Measurements from ENCODE around the gene EGFL7. TPM values are rescaled to one million over a fixed set of nuclear protein-coding genes. Genes with fewer than 3 reads are reported as not detected.

Gene EGFL7
- total and polyA plus RNA-seq, 10 of the 15 experiments (the other 5 are each of a cell fraction or from before 2014, with no cell fraction given) = 0.06 to 0.46 (median 0.19) TPM; not detected in 5

DNA sequence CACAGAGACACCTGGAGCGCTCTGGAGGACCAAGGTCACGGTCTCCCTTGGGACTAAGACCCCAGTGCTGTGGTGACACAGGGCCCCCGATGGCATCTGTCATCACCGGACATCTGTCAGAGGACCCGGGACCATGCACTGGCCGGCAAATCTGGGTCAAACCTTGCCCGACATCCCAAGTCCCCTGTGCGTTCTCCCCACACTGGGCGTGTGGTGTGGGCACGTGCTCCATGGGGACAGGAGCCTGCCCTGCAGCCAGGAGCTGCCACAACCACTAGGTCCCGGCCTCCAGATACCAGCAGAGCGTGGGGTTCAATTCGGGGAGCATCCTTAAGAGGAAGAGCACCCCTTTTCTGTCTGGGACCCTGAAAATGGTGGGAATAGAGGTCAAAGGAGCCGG is 21.0 kb downstream of the EGFL7 start (continued):
- TF ChIP-seq, protein P1, sequence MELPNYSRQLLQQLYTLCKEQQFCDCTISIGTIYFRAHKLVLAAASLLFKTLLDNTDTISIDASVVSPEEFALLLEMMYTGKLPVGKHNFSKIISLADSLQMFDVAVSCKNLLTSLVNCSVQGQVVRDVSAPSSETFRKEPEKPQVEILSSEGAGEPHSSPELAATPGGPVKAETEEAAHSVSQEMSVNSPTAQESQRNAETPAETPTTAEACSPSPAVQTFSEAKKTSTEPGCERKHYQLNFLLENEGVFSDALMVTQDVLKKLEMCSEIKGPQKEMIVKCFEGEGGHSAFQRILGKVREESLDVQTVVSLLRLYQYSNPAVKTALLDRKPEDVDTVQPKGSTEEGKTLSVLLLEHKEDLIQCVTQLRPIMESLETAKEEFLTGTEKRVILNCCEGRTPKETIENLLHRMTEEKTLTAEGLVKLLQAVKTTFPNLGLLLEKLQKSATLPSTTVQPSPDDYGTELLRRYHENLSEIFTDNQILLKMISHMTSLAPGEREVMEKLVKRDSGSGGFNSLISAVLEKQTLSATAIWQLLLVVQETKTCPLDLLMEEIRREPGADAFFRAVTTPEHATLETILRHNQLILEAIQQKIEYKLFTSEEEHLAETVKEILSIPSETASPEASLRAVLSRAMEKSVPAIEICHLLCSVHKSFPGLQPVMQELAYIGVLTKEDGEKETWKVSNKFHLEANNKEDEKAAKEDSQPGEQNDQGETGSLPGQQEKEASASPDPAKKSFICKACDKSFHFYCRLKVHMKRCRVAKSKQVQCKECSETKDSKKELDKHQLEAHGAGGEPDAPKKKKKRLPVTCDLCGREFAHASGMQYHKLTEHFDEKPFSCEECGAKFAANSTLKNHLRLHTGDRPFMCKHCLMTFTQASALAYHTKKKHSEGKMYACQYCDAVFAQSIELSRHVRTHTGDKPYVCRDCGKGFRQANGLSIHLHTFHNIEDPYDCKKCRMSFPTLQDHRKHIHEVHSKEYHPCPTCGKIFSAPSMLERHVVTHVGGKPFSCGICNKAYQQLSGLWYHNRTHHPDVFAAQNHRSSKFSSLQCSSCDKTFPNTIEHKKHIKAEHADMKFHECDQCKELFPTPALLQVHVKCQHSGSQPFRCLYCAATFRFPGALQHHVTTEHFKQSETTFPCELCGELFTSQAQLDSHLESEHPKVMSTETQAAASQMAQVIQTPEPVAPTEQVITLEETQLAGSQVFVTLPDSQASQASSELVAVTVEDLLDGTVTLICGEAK (IDR thresholded peaks at IDR 0.05; ENCODE audit: borderline replicate concordance) = no peak
- no peak for TF ChIP-seq CHD2 (IDR thresholded peaks at IDR 0.05; ENCODE audit: borderline replicate concordance, low read depth, low read length)
- no peak for TF ChIP-seq YBX1 (IDR thresholded peaks at IDR 0.05)

DNA sequence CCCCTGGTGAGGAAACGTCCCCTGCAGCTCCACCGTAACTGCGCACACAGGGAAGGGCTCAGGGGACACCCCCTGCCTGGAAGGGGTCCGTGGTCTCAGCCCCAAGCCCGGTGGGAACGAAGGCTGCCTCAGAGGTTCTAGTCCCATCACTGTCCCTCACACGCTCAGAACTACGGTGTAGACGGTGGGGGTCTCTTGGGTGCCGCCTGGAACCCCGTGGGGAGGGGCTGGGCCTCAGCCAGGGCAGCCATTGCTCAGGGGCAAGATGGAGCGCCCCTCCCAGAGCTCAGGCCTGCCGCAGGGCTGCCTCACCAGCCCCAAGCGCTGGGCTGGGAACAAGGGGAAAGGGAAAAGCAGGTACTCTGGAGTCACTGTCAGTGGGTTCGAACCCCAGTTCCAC is 21.6 kb downstream of the EGFL7 start:
- Histone ChIP-seq H3K4me1 (ENCODE audit: control insufficient read depth, insufficient read depth, low read length) (peaks cover 16% of the 10 kb centered on the region), H3K9ac (ENCODE audit: control insufficient read depth, insufficient read depth, low read length) (no peak overlapping the region), H3K36me3 (ENCODE audit: control insufficient read depth in 2 of 2, insufficient read depth in 2 of 2, low read length in 1 of 2) (no peaks in the 10 kb centered on the region), H3K27me3 (replicated peaks in 1 of 2; ENCODE audit: control insufficient read depth in 2 of 2, insufficient read depth in 2 of 2, low read length in 1 of 2) (no peaks in the 10 kb centered on the region), H2AFZ (ENCODE audit: control insufficient read depth, low read depth, low read length) (no peak overlapping the region), H3K27ac (ENCODE audit: control insufficient read depth, insufficient read depth) (no peak overlapping the region), H3K9me3 (replicated peaks; ENCODE audit: control insufficient read depth, insufficient read depth, low read length) (no peaks in the 10 kb centered on the region), H3K4me3 (no peak overlapping the region), H4K20me1 (ENCODE audit: control insufficient read depth, insufficient read depth) (no peaks in the 10 kb centered on the region; the same call in none of the 2 replicates), H3K79me2 (ENCODE audit: control insufficient read depth, insufficient read depth, low read length) (peaks cover 7% of the 10 kb centered on the region), H3K4me2 (ENCODE audit: control insufficient read depth, insufficient read depth) (no peak overlapping the region)
- no peak for DNase-seq (ENCODE audit: low read depth, low spot score)
- SMC1A ChIA-PET (ENCODE audit: uncharacterized antibody, unreplicated experiment) = no interaction called here
- CTCF ChIA-PET = interaction anchor here (3.0 kb wide), 1 partner anchor 12 kb away, joined by 13 read pairs; no protein-coding TSS in a partner anchor
- RAD21 ChIA-PET (ENCODE audit: unreplicated experiment) = no interaction called here
- in situ Hi-C loops (cut with MboI) (no loop called here), intact Hi-C loops (cut with micrococcal nuclease; ENCODE audit: unreplicated experiment) (no loop called here)
- POLR2A ChIA-PET = interaction anchor here (1.3 kb wide), 1 partner anchor 11 kb away, joined by 3 read pairs; no protein-coding TSS in a partner anchor
- WGBS (ENCODE audit: insufficient coverage, insufficient replicate concordance, low lambda C conversion rate, missing lambda C conversion rate) = 84% methylated on average over 14 of the region's 15 CpGs
- ATAC-seq = no peak
- no TSS peak for BruUV-seq (replicated peaks)
- FAIRE-seq = no peak
- TF ChIP-seq RBBP5 (conservative IDR thresholded peaks at IDR 0.05) = no peak
- no peak for TF ChIP-seq SMAD5 (IDR thresholded peaks at IDR 0.05; ENCODE audit: low read depth)
- TF ChIP-seq MTA3 (IDR thresholded peaks at IDR 0.05; ENCODE audit: borderline replicate concordance, low read length) = no peak
- TF ChIP-seq, protein P2, sequence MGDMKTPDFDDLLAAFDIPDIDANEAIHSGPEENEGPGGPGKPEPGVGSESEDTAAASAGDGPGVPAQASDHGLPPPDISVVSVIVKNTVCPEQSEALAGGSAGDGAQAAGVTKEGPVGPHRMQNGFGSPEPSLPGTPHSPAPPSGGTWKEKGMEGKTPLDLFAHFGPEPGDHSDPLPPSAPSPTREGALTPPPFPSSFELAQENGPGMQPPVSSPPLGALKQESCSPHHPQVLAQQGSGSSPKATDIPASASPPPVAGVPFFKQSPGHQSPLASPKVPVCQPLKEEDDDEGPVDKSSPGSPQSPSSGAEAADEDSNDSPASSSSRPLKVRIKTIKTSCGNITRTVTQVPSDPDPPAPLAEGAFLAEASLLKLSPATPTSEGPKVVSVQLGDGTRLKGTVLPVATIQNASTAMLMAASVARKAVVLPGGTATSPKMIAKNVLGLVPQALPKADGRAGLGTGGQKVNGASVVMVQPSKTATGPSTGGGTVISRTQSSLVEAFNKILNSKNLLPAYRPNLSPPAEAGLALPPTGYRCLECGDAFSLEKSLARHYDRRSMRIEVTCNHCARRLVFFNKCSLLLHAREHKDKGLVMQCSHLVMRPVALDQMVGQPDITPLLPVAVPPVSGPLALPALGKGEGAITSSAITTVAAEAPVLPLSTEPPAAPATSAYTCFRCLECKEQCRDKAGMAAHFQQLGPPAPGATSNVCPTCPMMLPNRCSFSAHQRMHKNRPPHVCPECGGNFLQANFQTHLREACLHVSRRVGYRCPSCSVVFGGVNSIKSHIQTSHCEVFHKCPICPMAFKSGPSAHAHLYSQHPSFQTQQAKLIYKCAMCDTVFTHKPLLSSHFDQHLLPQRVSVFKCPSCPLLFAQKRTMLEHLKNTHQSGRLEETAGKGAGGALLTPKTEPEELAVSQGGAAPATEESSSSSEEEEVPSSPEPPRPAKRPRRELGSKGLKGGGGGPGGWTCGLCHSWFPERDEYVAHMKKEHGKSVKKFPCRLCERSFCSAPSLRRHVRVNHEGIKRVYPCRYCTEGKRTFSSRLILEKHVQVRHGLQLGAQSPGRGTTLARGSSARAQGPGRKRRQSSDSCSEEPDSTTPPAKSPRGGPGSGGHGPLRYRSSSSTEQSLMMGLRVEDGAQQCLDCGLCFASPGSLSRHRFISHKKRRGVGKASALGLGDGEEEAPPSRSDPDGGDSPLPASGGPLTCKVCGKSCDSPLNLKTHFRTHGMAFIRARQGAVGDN (IDR thresholded peaks at IDR 0.05) = no peak
- TF ChIP-seq SUPT20H (IDR thresholded peaks at IDR 0.05; ENCODE audit: borderline replicate concordance, control insufficient read depth, low read depth, low read length) = no peak
- TF ChIP-seq, protein P3, sequence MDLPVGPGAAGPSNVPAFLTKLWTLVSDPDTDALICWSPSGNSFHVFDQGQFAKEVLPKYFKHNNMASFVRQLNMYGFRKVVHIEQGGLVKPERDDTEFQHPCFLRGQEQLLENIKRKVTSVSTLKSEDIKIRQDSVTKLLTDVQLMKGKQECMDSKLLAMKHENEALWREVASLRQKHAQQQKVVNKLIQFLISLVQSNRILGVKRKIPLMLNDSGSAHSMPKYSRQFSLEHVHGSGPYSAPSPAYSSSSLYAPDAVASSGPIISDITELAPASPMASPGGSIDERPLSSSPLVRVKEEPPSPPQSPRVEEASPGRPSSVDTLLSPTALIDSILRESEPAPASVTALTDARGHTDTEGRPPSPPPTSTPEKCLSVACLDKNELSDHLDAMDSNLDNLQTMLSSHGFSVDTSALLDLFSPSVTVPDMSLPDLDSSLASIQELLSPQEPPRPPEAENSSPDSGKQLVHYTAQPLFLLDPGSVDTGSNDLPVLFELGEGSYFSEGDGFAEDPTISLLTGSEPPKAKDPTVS (IDR thresholded peaks at IDR 0.05; ENCODE audit: low read depth, low read length) = no peak
- TF ChIP-seq PML (IDR thresholded peaks at IDR 0.05; ENCODE audit: low read length) = no peak
- TF ChIP-seq, protein P4, sequence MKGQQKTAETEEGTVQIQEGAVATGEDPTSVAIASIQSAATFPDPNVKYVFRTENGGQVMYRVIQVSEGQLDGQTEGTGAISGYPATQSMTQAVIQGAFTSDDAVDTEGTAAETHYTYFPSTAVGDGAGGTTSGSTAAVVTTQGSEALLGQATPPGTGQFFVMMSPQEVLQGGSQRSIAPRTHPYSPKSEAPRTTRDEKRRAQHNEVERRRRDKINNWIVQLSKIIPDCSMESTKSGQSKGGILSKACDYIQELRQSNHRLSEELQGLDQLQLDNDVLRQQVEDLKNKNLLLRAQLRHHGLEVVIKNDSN (IDR thresholded peaks at IDR 0.05; ENCODE audit: borderline replicate concordance, extremely low read length, insufficient read depth, low read depth, low read length) = no peak
- TF ChIP-seq WRNIP1 (IDR thresholded peaks at IDR 0.05; ENCODE audit: borderline replicate concordance, low read depth, low read length) = no peak
- TF ChIP-seq JUNB (IDR thresholded peaks at IDR 0.05) = no peak

Measured in GM12878 (cell line).